ENCODE results near the gene CDKN2AIP. TPM values are rescaled to one million over a fixed set of nuclear protein-coding genes. Genes with fewer than 3 reads are reported as not detected.

The CDKN2AIP gene
- total and polyA plus RNA-seq, 8 donors = 5.9 to 12.2 (median 7.0) TPM

- no peaks in the 10 kb centered on the region for H3K36me3 ChIP-seq
- DNase-seq (peak in 1 of 6 donors; percentile 7), ATAC-seq (no peak), FAIRE-seq (no peak)
- H3K27me3 ChIP-seq = no peaks in the 10 kb centered on the region
- intact Hi-C loops (cut with DNase I) = no loop called here
- H3K9me3 ChIP-seq = no peaks in the 10 kb centered on the region
- no peak overlapping the region for H3K4me3 ChIP-seq
- no peak for TF ChIP-seq CTCF (IDR thresholded peaks at IDR 0.05)
- H3K4me1 ChIP-seq = peaks cover 4 to 14% (median 9%) of the 10 kb centered on the region in 3 donors
- no peak overlapping the region for H3K27ac ChIP-seq
- 86 to 93% methylated on average over 15 of the region's 15 CpGs for WGBS, 2 donors
These were observed 10.2 kb upstream of the CDKN2AIP start for GRCh38 chr4:183434264-183434663.

- TF ChIP-seq CTCF (IDR thresholded peaks at IDR 0.05) = no peak
- Histone ChIP-seq H3K9me3 (no peaks in the 10 kb centered on the region), H3K4me1 (peaks cover 9 to 14% (median 9%) of the 10 kb centered on the region in 3 donors), H3K27ac (no peak overlapping the region), H3K27me3 (no peaks in the 10 kb centered on the region), H3K36me3 (no peaks in the 10 kb centered on the region), H3K4me3 (no peak overlapping the region)
- 57 to 59% methylated on average over 5 of the region's 5 CpGs for WGBS, 2 donors
- intact Hi-C loops (cut with DNase I) = no loop called here
- FAIRE-seq = no peak
- ATAC-seq = no peak
- DNase-seq = no peak
These were observed 9.7 kb upstream of the CDKN2AIP start for GRCh38 chr4:183434666-183435190.

GRCh38 chr4:183435803-183436202 is 8.6 kb upstream of the CDKN2AIP start:
- FAIRE-seq = no peak
- Histone ChIP-seq H3K9me3 (no peaks in the 10 kb centered on the region), H3K36me3 (no peaks in the 10 kb centered on the region), H3K27ac (no peak overlapping the region), H3K4me3 (no peak overlapping the region), H3K27me3 (no peaks in the 10 kb centered on the region), H3K4me1 (peaks cover 9 to 16% (median 9%) of the 10 kb centered on the region in 3 donors)
- TF ChIP-seq CTCF (IDR thresholded peaks at IDR 0.05) = no peak
- intact Hi-C loops (cut with DNase I) = no loop called here
- DNase-seq = peak in 1 of 6 donors; percentile 4
- 77% methylated on average over 5 of the region's 5 CpGs for WGBS, 2 donors
- ATAC-seq = no peak

- peak in 1 of 6 donors; percentile 11 for DNase-seq
- 83 to 87% methylated on average over 6 of the region's 6 CpGs for WGBS, 2 donors
These were observed 8.0 kb upstream of the CDKN2AIP start for GRCh38 chr4:183436417-183436816.

More at GRCh38 chr4:183436417-183436816, 8.0 kb upstream of the CDKN2AIP start:
- H3K4me1 ChIP-seq = peaks cover 9 to 21% (median 9%) of the 10 kb centered on the region in 3 donors
- no peaks in the 10 kb centered on the region for H3K36me3 ChIP-seq
- intact Hi-C loops (cut with DNase I) = no loop called here
- ATAC-seq (no peak), FAIRE-seq (no peak)
- no peaks in the 10 kb centered on the region for H3K9me3 ChIP-seq
- H3K27ac ChIP-seq = no peak overlapping the region
- no peak overlapping the region for H3K4me3 ChIP-seq
- TF ChIP-seq CTCF (IDR thresholded peaks at IDR 0.05) = no peak
- no peaks in the 10 kb centered on the region for H3K27me3 ChIP-seq
